HG02981 (cell line): ENCODE measurements around the gene ZNF444.
"Not testable (repeated sequence)": the region's sequence is repeated elsewhere in the genome, so short reads cannot be mapped to it uniquely, and the experiment has no call there.

Source experiments
- ATAC-seq: cut with Tn5 transposase; IDR thresholded peaks from one replicate; pipeline ENCODE4 v1.9.1; 2021; ENCODE audit warnings: mild to moderate bottlenecking, moderate library complexity; ENCODE audit not compliant: unreplicated experiment

Gene ZNF444

GRCh38 chr19:56144831-56145230 is 3.7 kb downstream of the ZNF444 start:
- no peak for ATAC-seq

- ATAC-seq: no peak
These were observed 4.6 kb downstream of the ZNF444 start for GRCh38 chr19:56145698-56146097.

- no peak for ATAC-seq
These were observed 5.8 kb downstream of the ZNF444 start for GRCh38 chr19:56146904-56147303.

GRCh38 chr19:56147307-56147706 is 6.2 kb downstream of the ZNF444 start:
- no peak for ATAC-seq

GRCh38 chr19:56148096-56148495 is 7.0 kb downstream of the ZNF444 start:
- no peak for ATAC-seq

GRCh38 chr19:56148955-56149655 is 8.0 kb downstream of the ZNF444 start:
- ATAC-seq: not testable (repeated sequence)

GRCh38 chr19:56149656-56150038 is 8.6 kb downstream of the ZNF444 start:
- no peak for ATAC-seq

- ATAC-seq: no peak
These were observed 9.3 kb downstream of the ZNF444 start for GRCh38 chr19:56150358-56150757.

GRCh38 chr19:56152644-56153043 is 11.6 kb downstream of the ZNF444 start:
- ATAC-seq: no peak

GRCh38 chr19:56153507-56153906 is 12.4 kb downstream of the ZNF444 start:
- no peak for ATAC-seq

- no peak for ATAC-seq
These were observed 14.1 kb downstream of the ZNF444 start for GRCh38 chr19:56155124-56155687.

- ATAC-seq: no peak
These were observed 15.7 kb downstream of the ZNF444 start for GRCh38 chr19:56156768-56157167.

- no peak for ATAC-seq
These were observed 17.2 kb downstream of the ZNF444 start for GRCh38 chr19:56158170-56158757.

GRCh38 chr19:56159009-56159559 is 18.0 kb downstream of the ZNF444 start:
- ATAC-seq: no peak

- no peak for ATAC-seq
These were observed 18.7 kb downstream of the ZNF444 start for GRCh38 chr19:56159622-56160271.

GRCh38 chr19:56161534-56161933 is 20.4 kb downstream of the ZNF444 start:
- no peak for ATAC-seq

- ATAC-seq: no peak
These were observed 21.2 kb downstream of the ZNF444 start for GRCh38 chr19:56162258-56162657.

GRCh38 chr19:56163097-56163496 is 22.0 kb downstream of the ZNF444 start:
- no peak for ATAC-seq

- no peak for ATAC-seq
These were observed 26.0 kb downstream of the ZNF444 start for GRCh38 chr19:56167064-56167578.

GRCh38 chr19:56170261-56170660 is 29.2 kb downstream of the ZNF444 start:
- ATAC-seq: no peak

- ATAC-seq: no peak
These were observed 33.0 kb downstream of the ZNF444 start for GRCh38 chr19:56174086-56174485.
